ENCODE measurements around the gene CACNB4.

- no peak for TF ChIP-seq CTCF (IDR thresholded peaks at IDR 0.05)
- no peak for TF ChIP-seq POLR2A (IDR thresholded peaks at IDR 0.05)
Observed at GRCh38 chr2:152064001-152064400, 34.8 kb downstream of the CACNB4 start.
